HG03045 (cell line): ENCODE results near the gene LPA.
"Not testable (repeated sequence)": the region's sequence is repeated elsewhere in the genome, so short reads cannot be mapped to it uniquely, and the experiment has no call there.

Experiments used
- ATAC-seq: cut with Tn5 transposase; IDR thresholded peaks from one replicate; pipeline ENCODE4 v1.9.1; 2021; ENCODE audit warnings: mild to moderate bottlenecking, moderate library complexity; ENCODE audit not compliant: unreplicated experiment

LPA gene

GRCh38 chr6:160667639-160668481, 3.8 kb upstream of the LPA start:
- no peak for ATAC-seq

DNA sequence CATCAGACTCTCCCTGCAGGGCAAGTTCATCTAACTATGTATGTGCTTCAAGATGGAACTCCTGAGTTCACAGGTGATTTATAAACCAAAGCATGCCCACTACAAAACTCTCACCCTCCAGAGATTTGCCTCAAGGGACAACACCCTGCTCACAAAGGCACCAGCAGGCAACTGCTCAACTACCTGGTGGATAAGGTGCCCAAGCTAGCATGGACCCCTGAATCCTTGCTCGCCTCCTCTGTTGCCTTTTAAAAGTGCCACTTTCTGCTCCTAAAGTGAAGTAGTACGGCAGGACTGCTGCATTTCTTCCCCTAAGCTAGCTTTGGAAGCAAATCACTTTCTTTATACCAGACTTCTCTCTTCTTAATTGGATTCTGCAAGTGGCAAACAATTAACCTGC, 1.2 kb downstream of the LPA start:
- ATAC-seq = no peak

DNA sequence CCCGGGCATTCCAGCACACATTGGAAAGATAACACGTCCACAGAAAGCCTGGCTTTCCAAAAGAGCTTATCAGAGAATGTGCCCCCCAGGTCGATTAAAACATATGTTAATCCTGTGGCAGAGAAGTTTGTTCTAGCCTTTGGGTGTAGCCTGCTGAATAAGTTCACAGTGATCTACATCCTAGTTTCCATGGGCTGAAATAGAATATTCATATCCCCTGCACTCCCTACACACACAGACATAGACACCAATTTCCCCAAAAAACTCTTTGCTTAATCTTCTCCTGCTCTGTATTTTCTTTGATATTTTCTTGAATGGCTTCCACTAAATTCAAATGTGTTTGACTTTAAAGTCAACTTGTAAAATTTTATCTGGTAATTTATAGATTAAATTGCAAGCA, 1.6 kb downstream of the LPA start:
- ATAC-seq = no peak

DNA sequence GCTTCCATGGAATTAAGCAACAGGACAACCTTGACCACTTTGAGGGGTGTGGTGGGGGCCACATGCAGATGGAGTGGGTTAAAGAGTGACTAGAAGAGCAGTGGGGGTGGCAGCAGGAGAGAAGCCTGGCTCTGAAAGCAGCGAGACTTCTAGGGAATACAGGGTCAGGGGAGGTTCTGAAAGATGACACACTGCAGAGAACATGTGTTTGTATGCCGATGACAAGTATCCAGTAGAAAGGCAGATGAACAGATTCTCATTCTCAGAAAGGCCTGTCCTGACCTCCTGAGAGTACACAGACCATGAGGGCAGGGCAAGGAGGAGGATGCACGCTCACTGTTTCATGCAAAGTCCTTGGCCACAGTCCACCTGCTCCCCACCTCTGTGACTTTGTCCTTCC, 2.9 kb downstream of the LPA start:
- no peak for ATAC-seq

- no peak for ATAC-seq
Measured at GRCh38 chr6:160659562-160659961, 4.5 kb downstream of the LPA start.

DNA sequence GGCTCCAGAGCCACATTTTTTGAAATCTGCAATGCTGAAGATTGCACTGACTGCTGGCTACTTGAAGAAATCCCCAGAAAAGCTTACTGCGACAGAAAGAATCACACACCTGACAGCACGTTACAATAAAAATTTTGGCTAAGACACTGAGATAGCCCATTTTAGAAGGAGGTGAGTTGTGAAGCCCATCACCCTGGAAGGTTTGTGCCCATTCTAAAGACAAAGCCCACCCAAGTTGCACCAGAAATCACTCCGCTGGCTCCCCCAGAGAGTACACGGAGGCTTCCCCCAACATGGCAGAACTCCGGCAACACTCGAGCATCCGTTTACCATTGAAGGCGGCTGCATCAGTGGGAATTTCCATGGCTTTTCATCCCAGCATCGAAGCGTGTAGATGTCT, 29.4 kb downstream of the LPA start:
- no peak for ATAC-seq

- ATAC-seq = no peak
Measured at GRCh38 chr6:160595838-160596832, 67.9 kb downstream of the LPA start.

GRCh38 chr6:160595297-160595696, 68.8 kb downstream of the LPA start:
- not testable (repeated sequence) for ATAC-seq

GRCh38 chr6:160586374-160586773, 77.7 kb downstream of the LPA start:
- no peak for ATAC-seq

DNA sequence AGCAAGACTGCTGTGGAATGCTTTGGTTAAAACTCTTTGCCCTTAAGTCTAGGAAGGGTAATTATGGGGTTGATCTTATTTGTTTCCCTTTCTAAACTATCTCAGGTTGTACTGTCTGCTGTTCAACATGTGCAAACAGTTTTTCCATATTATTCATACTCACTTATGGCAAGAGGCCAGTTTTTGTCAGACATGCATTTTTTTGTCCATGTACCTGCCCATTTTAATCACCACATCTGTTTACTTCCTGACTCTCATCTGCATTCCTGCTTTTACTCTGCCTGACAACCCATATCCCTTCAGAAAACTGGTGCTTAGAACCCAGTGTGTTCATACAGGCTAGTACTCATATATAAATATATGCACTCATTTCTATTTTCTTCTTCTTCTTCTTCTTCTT, 80.3 kb downstream of the LPA start:
- ATAC-seq = no peak

DNA sequence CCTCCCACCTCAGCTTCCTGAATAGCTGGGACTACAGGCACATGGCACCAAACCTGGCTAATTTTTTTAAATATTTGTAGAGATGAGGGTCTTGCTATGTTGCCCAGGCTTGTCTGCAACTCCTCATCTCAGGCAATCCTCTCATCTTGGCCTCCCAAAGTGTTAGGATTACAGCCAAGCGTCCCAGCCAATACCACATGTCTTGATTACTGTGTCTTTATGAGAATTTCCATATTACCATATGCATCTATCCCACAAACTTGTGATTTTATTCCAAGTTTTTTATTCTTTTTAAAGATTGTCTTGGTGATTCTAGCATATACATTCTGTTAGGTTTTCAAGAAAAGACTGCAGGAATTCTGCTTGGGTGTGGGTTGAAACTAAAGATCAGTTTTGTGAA, 82.7 kb downstream of the LPA start:
- no peak for ATAC-seq

DNA sequence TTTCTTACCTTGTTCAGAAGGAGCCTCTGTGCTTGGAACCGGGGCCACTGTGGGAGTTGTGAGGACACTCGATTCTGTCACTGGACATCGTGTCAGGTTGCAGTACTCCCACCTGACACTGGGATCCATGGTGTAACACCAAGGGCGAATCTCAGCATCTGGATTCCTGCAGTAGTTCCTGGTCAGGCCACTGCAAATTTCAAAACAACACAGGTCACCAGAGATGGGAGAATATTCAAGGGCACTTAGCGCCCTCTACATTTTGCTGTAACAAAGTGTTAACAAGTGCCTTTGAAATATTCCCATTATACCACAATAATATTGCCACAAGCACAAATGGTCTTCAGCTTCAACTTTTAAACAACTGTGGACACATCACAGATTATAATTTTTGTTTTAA, 85.6 kb downstream of the LPA start:
- not testable (repeated sequence) for ATAC-seq

DNA sequence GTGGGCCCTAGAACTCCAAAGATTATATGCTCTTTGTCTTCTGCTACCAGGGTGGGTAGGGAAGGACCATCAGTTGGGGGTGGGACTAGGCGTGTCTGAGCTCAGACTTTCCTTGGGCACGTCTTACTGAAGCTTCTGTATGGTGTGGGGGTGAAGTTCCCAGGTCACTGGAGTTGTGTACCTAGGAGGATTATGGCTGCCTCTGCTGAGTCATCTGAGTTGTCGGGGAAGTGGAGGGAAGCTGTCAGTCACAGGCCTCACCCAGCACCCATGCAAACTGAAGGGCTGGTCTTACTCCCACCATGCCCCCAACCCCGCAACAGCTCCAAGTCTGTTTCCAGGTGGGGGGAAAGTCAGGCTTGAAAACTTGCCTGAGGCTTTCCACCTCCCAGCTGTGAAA, 90.1 kb downstream of the LPA start:
- no peak for ATAC-seq

- ATAC-seq = not testable (repeated sequence)
Measured at GRCh38 chr6:160571201-160571600, 92.9 kb downstream of the LPA start.

DNA sequence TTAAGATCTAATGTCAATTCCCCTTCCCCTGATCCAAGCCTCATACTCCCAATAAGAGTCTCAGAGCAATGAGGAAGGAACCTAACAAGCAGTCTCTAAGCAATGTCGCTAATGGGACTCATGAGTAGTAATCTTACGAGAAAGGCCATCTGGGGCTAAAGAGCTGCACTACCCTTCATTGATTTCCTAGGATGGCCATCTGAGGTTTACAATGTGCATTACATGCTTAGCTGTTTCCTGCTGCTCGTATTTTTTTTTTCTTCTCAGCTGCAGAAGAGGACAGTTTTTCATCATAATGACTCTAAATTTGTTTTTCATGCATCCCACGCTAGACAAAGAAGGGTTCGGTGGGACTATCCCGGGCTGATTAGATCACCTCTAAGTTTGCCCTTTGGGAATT, 119.3 kb downstream of the LPA start:
- no peak for ATAC-seq

DNA sequence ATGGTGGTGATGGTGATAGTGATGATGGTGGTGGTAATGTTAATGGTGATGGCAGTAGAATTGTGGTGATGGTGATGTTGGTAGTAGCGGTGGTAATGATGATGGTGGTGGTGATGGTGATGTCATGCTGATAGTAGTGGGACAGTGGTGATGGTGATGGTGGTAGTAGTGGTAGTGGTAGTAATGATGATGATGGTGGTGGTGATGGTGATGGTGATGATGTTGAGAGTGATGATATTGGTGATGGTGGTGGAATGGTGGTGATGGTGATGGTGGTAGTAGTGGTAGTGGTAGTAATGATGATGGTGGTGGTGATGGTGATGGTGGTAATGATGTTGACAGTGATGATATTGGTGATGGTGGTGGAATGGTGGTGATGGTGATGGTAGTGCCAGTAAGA, 128.8 kb downstream of the LPA start:
- no peak for ATAC-seq

- no peak for ATAC-seq
Measured at GRCh38 chr6:160534050-160534696, 129.9 kb downstream of the LPA start.

DNA sequence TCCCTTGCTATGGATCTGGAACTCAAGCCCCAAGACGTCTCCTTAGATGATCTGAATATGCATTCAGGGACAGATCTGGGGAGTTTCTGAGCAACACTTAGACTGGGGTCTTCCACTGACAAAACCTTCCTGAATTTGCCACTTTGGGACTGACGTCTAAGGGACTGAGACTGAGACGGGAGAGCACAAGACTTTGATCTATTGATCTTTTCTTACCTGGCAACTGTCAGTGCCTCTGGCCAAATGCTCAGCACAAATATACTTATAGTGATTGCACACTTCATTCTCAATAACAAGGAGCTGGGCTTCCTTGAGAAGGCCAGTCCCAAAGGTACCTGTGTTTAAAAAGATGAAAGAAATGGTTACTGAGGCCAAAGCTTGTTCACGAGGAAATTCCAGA, 131.8 kb downstream of the LPA start:
- no peak for ATAC-seq

DNA sequence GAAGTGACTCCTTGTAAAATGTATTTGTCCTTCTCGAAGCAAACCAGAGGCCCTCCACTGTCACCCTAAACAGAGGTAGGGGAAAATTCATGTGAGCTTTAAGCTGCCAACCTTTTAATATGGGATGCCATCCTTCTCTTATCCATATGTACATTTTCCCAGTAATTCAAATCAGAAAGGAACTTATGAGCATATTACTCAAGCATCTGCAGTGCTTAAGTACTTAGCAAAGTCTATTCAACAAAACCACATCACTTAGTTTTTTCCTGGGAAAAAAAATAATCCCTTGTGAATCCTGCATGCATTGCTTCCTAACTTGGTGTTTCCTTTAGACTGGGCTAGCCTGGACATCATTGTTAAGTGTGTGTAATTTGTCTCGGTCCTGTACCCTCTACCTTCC, 132.2 kb downstream of the LPA start:
- no peak for ATAC-seq

- ATAC-seq = not testable (repeated sequence)
Measured at GRCh38 chr6:160529524-160529923, 134.6 kb downstream of the LPA start.

DNA sequence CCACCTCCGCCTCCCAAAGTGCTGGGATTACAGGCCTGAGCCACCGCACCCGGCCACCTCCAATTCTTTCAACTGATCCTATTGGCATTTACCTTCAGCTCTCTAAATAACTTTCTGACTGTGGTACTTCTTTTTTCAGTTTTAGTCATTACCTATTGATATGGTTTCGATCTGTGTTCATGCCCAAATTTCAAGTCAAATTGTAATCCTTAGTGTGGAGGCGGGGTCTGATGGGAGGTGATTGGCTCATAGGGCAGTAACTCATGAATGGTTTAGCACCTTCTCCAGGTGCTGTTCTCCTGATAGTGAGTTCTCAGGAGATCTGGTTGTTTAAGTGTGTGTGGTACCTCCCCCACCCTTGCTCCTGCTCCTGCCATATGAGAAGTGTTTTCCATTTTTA, 140.9 kb downstream of the LPA start:
- no peak for ATAC-seq
